HG03135 (cell line): ENCODE data around the gene NTN4.
"Not testable (repeated sequence)": the region's sequence is repeated elsewhere in the genome, so short reads cannot be mapped to it uniquely, and the experiment has no call there.

Experiments used
- ATAC-seq: cut with Tn5 transposase; IDR thresholded peaks from one replicate; pipeline ENCODE4 v1.9.1; 2021; ENCODE audit warnings: mild to moderate bottlenecking, moderate library complexity; ENCODE audit not compliant: unreplicated experiment

The NTN4 gene

DNA sequence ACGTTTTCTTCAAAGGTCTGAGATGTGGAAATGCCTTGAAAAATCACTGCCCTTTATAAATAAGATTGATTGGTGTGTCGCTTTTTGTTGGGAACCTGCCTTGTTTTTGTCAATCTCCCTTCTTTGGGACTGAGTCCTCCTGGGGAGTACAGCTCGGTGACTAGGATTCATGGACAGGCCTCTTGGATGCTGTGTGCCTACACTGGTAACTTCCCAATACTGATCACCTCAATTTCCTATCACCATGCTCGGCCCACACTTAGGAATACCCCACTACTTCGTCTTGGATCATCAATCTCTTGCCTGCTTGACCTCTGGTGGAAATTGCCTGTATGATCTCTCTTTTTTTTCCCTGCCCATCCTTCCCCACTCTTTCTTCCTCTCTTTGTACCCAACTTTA is 34.2 kb downstream of the NTN4 start:
- ATAC-seq = no peak

GRCh38 chr12:95755261-95755865 is 35.2 kb downstream of the NTN4 start:
- no peak for ATAC-seq

DNA sequence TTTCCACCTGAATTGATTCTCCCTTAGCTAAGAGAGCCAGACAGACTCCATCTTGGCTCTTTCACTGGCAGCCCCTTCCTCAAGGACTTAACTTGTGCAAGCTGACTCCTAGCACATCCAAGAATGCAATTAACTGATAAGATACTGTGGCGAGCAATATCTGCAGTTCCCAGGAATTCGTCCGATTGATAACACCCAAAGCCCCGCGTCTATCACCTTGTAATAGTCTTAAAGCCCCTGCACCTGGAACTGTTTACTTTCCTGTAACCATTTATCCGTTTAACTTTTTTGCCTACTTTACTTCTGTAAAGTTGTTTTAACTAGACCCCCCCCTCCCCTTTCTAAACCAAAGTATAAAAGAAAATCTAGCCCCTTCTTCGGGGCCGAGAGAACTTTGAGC is 44.5 kb downstream of the NTN4 start:
- ATAC-seq = not testable (repeated sequence)

- ATAC-seq = no peak
These were observed 48.0 kb downstream of the NTN4 start for GRCh38 chr12:95742586-95742985.

DNA sequence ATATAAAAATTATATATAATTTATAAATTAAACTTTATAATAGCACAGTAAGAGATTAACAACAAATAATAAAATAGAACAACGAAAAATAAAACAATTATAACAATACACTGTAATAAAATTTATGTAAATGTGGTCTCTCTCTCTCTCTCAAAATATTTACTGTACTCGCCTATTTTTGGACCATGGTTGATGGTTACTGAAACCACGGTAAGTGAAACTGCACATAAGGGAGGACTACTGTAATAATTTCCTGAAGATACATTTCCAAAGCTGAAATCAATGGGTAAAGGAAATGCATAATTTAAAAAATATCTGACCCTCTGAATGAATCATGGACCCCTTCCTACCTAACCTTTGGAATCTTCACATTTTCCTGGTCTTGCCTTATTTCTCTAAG is 48.9 kb downstream of the NTN4 start:
- no peak for ATAC-seq

- no peak for ATAC-seq
These were observed 49.8 kb downstream of the NTN4 start for GRCh38 chr12:95740751-95741150.

DNA sequence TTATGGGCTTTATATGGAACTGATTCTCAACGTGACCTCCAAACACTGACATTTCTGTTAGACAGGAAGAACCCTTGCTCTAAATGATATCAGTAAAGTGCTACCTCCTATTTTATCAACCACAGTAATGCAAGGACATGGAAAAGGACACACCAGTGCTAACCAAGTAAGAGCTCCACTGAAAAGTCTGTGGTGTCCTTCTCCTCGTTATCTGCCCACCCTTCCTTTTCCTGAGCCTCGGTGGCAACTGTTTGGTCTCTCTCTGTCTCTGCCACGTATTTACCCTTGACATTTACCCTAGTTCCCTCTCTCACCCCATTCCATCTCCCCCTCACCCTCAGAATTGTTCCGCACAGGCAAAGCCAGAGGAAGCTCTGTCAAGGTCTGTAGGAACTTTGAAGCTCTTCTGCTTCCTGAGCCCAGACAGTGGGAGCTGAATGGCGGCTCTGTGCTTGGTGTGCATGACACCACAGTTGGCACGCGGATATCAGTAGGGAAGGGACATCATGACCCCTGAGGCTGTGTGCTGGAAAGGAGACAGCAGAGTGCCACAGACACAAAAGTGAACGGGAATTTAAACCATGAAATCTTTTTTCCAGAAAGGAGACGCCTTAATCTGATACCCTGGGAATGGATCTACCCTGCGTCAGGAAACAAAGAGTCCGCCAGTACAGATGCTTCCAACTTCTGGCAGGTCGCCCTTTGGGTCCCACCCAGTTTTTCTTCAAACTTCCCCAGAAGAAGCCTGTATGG is 50.8 kb downstream of the NTN4 start:
- no peak for ATAC-seq

DNA sequence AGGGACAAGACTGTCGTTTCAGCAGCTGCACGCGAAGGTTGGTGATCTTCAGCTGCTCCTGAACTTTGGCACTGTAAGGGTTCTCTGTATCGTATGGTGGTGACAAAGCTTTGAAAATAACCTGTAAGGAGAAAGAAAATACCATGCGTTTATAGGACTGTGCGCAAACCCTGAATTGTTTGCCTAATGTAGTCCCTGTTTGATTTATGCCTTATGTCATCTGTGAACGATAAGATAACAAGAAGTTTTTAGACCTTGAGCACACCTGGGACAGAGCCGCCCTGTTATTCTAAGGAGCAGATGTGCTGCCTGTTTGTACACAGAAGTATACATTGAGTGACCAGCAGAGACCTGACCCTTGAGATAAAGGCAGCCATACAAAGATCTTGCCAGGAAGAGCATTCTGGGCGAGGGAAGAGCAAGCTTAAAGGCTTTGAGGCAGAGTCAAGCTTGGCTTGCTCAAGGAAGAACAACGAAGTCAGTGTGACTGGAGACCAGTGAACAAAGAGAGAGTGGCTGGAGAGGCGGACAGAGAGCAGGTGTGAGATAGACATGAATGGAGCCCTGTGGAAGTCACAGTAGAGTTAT is 52.4 kb downstream of the NTN4 start:
- no peak for ATAC-seq

GRCh38 chr12:95736631-95737030 is 53.9 kb downstream of the NTN4 start:
- ATAC-seq = no peak

- not testable (repeated sequence) for ATAC-seq
These were observed 54.8 kb downstream of the NTN4 start for GRCh38 chr12:95735728-95736127.

- no peak for ATAC-seq
These were observed 57.3 kb downstream of the NTN4 start for GRCh38 chr12:95733141-95733825.

DNA sequence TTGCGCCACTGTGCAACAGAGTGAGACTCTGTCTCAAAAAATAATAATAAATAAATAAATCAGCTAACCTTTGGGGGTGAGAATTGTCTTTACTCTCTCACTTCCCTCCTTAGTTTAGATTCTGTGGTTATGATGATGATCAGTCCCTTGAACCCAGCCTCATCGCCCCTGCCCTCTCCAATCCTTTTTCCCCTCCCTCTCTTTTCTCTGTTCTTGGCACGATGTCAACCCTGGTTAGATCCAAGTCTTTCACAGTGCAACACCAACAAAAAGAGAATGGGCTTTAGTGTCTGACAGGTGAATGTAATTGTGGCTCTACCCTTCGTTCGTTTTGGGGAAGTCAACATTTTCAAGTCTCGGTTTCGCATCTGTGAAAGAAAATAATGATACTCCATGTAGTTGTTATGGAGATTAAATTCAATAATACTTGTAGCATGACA is 59.0 kb downstream of the NTN4 start:
- ATAC-seq = peak; percentile 85

DNA sequence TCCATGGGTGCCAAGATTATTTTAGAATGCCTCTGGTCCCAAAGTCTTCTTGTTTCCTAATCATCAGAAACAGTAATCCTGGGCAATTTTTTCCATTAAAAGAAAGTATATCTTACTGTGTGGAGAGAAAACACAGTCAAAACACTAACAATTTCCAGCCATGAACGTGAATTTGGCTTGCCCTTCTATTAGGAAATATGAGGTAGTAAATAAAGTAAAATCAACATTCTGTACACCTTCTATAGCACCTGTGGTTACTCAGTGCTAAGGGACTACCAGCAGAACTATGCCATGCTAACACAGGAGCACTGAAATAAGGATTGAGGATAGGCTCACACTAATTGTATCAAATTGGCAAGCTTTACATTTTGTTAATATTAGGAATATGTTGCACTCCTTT is 60.1 kb downstream of the NTN4 start:
- ATAC-seq = no peak

DNA sequence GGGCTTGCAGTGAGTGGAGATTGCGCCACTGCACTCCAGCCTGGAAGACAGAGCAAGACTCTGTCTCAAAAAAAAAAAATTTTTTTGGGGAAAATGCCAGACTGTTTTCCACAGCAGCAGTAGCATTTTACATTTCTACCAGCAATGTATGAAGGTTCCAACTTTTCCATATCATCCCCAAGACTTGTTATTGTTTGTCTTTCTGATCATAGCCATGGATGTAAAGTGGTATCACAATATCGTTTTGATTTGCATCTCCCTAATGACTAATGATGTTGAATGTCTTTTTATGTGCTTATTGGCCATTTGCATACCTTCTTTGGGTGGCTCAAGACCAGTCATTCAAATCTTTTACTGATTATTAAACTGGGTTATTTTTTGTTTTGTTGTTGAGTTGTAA is 63.7 kb downstream of the NTN4 start:
- no peak for ATAC-seq

- no peak for ATAC-seq
These were observed 65.8 kb downstream of the NTN4 start for GRCh38 chr12:95724767-95725166.

DNA sequence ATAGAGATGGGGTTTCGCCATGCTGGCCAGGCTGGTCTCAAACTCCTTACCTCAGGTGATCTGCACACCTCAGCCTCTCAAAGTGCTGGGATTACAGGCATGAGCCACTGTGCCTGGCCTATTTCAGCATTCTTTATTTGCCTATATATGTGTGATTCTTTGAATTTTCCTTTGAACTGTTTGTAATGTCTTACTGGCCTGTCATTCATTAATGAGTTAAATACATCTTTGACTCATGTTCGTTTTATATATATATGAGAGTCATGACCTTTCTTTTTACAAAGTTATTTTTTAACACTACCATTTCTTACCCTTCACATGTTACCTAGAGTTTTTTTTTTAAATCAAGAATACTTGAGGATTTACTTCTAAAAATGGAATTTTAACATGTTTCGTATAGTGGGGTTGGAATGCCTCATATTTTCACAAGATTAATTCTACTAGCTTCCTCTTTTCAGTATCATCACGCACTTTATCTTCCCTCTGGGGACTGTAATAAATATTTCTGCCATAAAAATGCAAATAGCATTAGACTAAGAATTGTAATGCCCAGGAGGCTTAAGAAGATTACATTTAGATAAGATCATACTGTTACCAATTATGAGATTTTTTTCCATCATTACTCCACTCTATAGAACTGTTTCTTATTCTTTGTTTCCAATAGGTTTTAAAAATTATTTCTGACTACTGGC is 66.7 kb downstream of the NTN4 start:
- ATAC-seq = no peak

GRCh38 chr12:95721320-95721719 is 69.2 kb downstream of the NTN4 start:
- no peak for ATAC-seq

DNA sequence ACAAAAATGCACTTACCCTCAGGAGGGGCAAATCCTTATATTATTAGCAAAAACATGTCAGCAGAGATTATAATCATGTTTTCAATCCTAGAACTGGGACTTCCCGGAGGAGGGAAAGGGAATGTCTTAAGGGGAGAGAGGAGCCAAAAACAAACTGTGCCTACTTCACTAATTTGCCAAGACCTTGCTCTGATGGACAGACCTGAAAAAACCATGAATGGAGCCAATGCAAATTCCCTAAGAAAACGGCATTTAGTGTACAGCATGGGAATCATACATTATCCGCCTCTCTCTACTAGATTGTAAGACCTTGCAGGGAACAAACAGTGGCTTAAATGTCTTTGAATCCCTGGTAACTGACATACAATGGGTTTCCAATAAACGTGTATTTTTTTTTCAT is 70.4 kb downstream of the NTN4 start:
- ATAC-seq = no peak

DNA sequence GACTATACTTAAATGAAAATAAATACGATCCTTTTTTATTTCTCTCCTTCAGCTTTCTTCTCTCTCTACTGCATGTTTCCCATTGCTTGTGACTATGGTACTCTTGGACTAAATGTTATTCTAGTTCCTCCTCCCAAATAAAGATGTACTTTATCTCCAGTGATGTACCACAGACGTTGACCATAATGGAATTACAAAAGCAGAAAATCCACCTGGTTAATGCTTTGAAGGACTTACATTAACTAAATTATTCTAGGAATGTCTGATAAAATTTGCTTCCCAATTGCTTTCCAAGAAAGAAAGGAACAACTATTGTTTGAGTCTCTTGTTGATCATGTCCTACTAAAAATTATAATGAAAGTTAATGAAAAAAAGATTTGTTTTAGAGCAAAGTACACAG is 71.8 kb downstream of the NTN4 start:
- no peak for ATAC-seq

GRCh38 chr12:95718006-95718431 is 72.5 kb downstream of the NTN4 start:
- ATAC-seq = no peak

- no peak for ATAC-seq
These were observed 73.1 kb downstream of the NTN4 start for GRCh38 chr12:95717316-95717928.
